Upper lobe of left lung (tissue), 6 donors: ENCODE results near the gene EMD. TPM values are rescaled to one million over a fixed set of nuclear protein-coding genes. Genes with fewer than 3 reads are reported as not detected.

Source experiments
- ATAC-seq, 2 donors: fragments of 200-7000 bp; cut with Tn5 transposase; one replicate each; pipeline ENCODE4 v1.9.1; 2022; ENCODE audit warnings: mild to moderate bottlenecking in 2 of 2, moderate library complexity in 2 of 2; ENCODE audit not compliant: low FRiP score in 2 of 2
- DNase-seq, 2 donors: peaks; one replicate each; pipeline ENCODE4 v3.0.0-alpha.2; 2019 to 2020
- H3K27ac ChIP-seq, 4 donors: fragments of 200-600 bp; sonication (generic); one replicate each; pipeline ENCODE4 v1.5.1; 2016 to 2019
- H3K27me3 ChIP-seq, 4 donors: fragments of 200-600 bp; sonication (generic); one replicate each; pipeline ENCODE4 v1.5.1; 2017 to 2019
- H3K36me3 ChIP-seq, 4 donors: fragments of 200-600 bp; sonication (generic); one replicate each; pipeline ENCODE4 v1.5.1; 2016 to 2019
- H3K4me1 ChIP-seq, 4 donors: fragments of 200-600 bp; sonication (generic); one replicate each; pipeline ENCODE4 v1.5.1; 2018 to 2019
- H3K4me3 ChIP-seq, 4 donors: fragments of 200-600 bp; sonication (generic); one replicate each; pipeline ENCODE4 v1.5.1; 2017 to 2019; ENCODE audit warnings: mild to moderate bottlenecking in 2 of 4, moderate library complexity in 1 of 4
- H3K9me3 ChIP-seq, 4 donors: fragments of 200-600 bp; sonication (generic); one replicate each; pipeline ENCODE4 v1.5.1; 2018 to 2019
- CTCF ChIP-seq, 6 experiments: fragments of 450-650 bp in 4 of 6; fragments of 200-600 bp in 2 of 6; sonication (generic) in 2 of 6; IDR thresholded peaks; one replicate each; pipeline ENCODE4 v1.5.1; 2016 to 2019; ENCODE audit warnings: antibody characterized with exemption in 6 of 6
- EP300 ChIP-seq, 4 donors: sonication (generic); formaldehyde crosslinking; IDR thresholded peaks; one replicate each; pipeline ENCODE4 v1.5.1; 2017; ENCODE audit warnings: antibody characterized with exemption in 4 of 4, control low read depth in 2 of 4
- POLR2A ChIP-seq, 4 donors: fragments of 450-650 bp; IDR thresholded peaks; one replicate each; pipeline ENCODE4 v1.5.1; 2016 to 2017; ENCODE audit warnings: antibody characterized with exemption in 4 of 4, mild to moderate bottlenecking in 2 of 4
- POLR2AphosphoS5 ChIP-seq, 2 donors: sonication (generic); formaldehyde crosslinking; IDR thresholded peaks; one replicate each; pipeline ENCODE4 v1.5.1; 2017; ENCODE audit warnings: antibody characterized with exemption in 2 of 2
- WGBS, 2 donors: methylation state at CpG; one replicate each; pipeline ENCODE4 v1.1.5; 2017 to 2018; 5-methylcytosine and 5-hydroxymethylcytosine counted together
- total RNA-seq, 6 donors: library from RNA; depleted of rRNA in 4 of 6; stranded (reverse); fragments of >200 nt in 4 of 6; gene quantifications; one replicate each; pipeline versions ENCODE4 v1.1.0 to v1.2.1, GENCODE V29; 2016 to 2021
- donor health status: DM: no; HTN: no; CAD: no; lungs with moderate emphysema.
- donor health status: DM: no; HTN: yes; CAD: no; lungs with severe emphysema.

EMD gene
- total RNA-seq, 6 donors from 2014 or later = 42.3 to 60.8 (median 53.6) TPM

DNA sequence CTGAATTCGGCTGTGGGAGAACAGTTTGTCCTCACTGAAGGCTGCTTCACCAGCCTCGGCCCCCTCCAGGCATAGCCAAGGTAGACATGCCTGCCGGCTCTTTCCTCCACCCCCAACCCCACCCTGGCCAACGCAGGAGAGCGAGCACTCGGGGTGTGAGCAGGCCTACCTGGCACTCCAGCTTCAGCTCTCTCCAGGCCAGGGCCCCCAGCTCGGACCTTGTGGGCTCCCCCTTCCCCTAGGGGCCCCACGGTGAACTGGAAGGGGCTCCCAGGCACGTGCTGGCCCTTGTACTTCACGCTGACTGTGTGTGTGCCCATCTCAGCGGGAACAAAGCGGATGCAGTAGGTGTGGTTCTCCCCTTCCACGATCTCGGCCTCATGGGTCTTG, 27.1 kb upstream of the EMD start:
- Histone ChIP-seq H3K27ac (peak overlapping the region; percentile 4 to 78 (median 32)), H3K4me1 (peaks cover 0 to 55% (median 23%) of the 10 kb centered on the region in 4 donors), H3K4me3 (no peak overlapping the region), H3K9me3 (no peaks in the 10 kb centered on the region), H3K36me3 (peaks cover 11 to 87% (median 65%) of the 10 kb centered on the region in 4 donors), H3K27me3 (no peaks in the 10 kb centered on the region)
- DNase-seq (no peak), ATAC-seq (no peak)
- WGBS, 2 donors = 87% methylated on average over 14 of the region's 14 CpGs; no CpG with 5 or more reads in 1 of the 2 donors
- TF ChIP-seq CTCF (IDR thresholded peaks at IDR 0.05) (no peak), POLR2AphosphoS5 (IDR thresholded peaks at IDR 0.05) (no peak), EP300 (IDR thresholded peaks at IDR 0.05) (no peak), POLR2A (IDR thresholded peaks at IDR 0.05) (no peak)

- no peak for TF ChIP-seq POLR2AphosphoS5 (IDR thresholded peaks at IDR 0.05)
- no peak for TF ChIP-seq POLR2A (IDR thresholded peaks at IDR 0.05)
- no peak for TF ChIP-seq CTCF (IDR thresholded peaks at IDR 0.05)
- no peak for TF ChIP-seq EP300 (IDR thresholded peaks at IDR 0.05)
- H3K27ac ChIP-seq = peak overlapping the region in 3 of 4 donors; percentile 4 to 78 (median 56)
- 93% methylated on average over 13 of the region's 13 CpGs; no CpG with 5 or more reads in 1 of the 2 donors for WGBS, 2 donors
- DNase-seq = no peak
- H3K27me3 ChIP-seq = no peaks in the 10 kb centered on the region
- no peaks in the 10 kb centered on the region for H3K9me3 ChIP-seq
- no peak for ATAC-seq
- peaks cover 0 to 59% (median 23%) of the 10 kb centered on the region in 4 donors for H3K4me1 ChIP-seq
- H3K36me3 ChIP-seq = peaks cover 16 to 92% (median 70%) of the 10 kb centered on the region in 4 donors
- H3K4me3 ChIP-seq = no peak overlapping the region
These were observed 26.6 kb upstream of the EMD start for GRCh38 chrX:154352466-154352865.

GRCh38 chrX:154353172-154353843, 25.8 kb upstream of the EMD start:
- H3K4me3 ChIP-seq = no peak overlapping the region
- peaks cover 0 to 59% (median 23%) of the 10 kb centered on the region in 4 donors for H3K4me1 ChIP-seq
- TF ChIP-seq EP300 (IDR thresholded peaks at IDR 0.05) = no peak
- no peak for TF ChIP-seq POLR2AphosphoS5 (IDR thresholded peaks at IDR 0.05)
- H3K36me3 ChIP-seq = peaks cover 16 to 98% (median 78%) of the 10 kb centered on the region in 4 donors
- WGBS, 2 donors = 89% methylated on average over 24 of the region's 24 CpGs; no CpG with 5 or more reads in 1 of the 2 donors
- peak in 1 of 2 donors; percentile 35 for DNase-seq
- H3K27ac ChIP-seq = peak overlapping the region in 2 of 4 donors; percentile 70 to 78
- H3K9me3 ChIP-seq = no peaks in the 10 kb centered on the region
- H3K27me3 ChIP-seq = no peaks in the 10 kb centered on the region
- ATAC-seq = no peak

- Histone ChIP-seq H3K9me3 (no peaks in the 10 kb centered on the region), H3K36me3 (peaks cover 17 to 99% (median 81%) of the 10 kb centered on the region in 4 donors), H3K4me3 (no peak overlapping the region), H3K27me3 (no peaks in the 10 kb centered on the region), H3K4me1 (peaks cover 0 to 59% (median 23%) of the 10 kb centered on the region in 4 donors), H3K27ac (peak overlapping the region in 3 of 4 donors; percentile 38 to 80 (median 70))
- TF ChIP-seq POLR2A (IDR thresholded peaks at IDR 0.05) (no peak), POLR2AphosphoS5 (IDR thresholded peaks at IDR 0.05) (no peak), EP300 (IDR thresholded peaks at IDR 0.05) (no peak), CTCF (IDR thresholded peaks at IDR 0.05) (no peak)
- peak in 1 of 2 donors; percentile 45 for DNase-seq
- no peak for ATAC-seq
- WGBS, 2 donors = 87% methylated on average over 14 of the region's 14 CpGs; no CpG with 5 or more reads in 1 of the 2 donors
These were observed 25.1 kb upstream of the EMD start for GRCh38 chrX:154354013-154354412.

DNA sequence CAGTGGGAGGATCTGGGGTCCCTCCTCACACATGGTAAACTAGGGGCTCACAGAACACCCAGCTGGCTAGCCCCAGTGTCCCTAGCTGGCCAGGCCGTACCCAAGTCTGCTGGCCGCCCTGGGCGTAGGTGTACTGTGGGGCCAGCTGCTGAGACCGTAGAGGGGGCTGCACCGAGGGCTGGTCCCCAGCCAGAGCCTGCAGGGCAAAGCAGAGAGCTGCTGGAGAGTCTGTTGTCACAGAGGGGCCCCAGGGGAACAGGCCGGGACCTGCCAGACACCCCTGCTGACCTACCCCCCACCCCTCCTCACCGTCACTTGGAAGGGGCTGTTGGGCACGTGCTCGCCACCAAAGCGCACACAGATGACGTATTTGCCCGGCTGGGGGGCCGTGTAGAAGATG, 24.6 kb upstream of the EMD start:
- Histone ChIP-seq H3K27ac (peak overlapping the region; percentile 38 to 80 (median 57)), H3K9me3 (no peaks in the 10 kb centered on the region), H3K4me3 (no peak overlapping the region), H3K4me1 (peaks cover 0 to 55% (median 23%) of the 10 kb centered on the region in 4 donors), H3K36me3 (peaks cover 14 to 99% (median 81%) of the 10 kb centered on the region in 4 donors), H3K27me3 (no peaks in the 10 kb centered on the region)
- DNase-seq (no peak), ATAC-seq (no peak)
- WGBS, 2 donors = 100% methylated on average over 4 of the region's 13 CpGs; no CpG with 5 or more reads in 1 of the 2 donors
- TF ChIP-seq POLR2AphosphoS5 (IDR thresholded peaks at IDR 0.05) (no peak), POLR2A (IDR thresholded peaks at IDR 0.05) (no peak), CTCF (IDR thresholded peaks at IDR 0.05) (no peak), EP300 (IDR thresholded peaks at IDR 0.05) (no peak)
